Stimulated activated naive CD8-positive, alpha-beta T cell treated with anti-CD3 and anti-CD28 coated beads, Interleukin-15, amount 100 ng/mL, for 72 hours (primary cell): Measurements from ENCODE around the gene ELAVL1.
A peak's percentile ranks its signal among the peaks of the same experiment; 100 is the strongest.

Experiments used
- ATAC-seq: fragments of 150-1000 bp; cut with Tn5 transposase; 2 replicates; pipeline ENCODE4 v1.10.0; 2021; ENCODE audit warnings: mild to moderate bottlenecking, moderate library complexity
- DNase-seq, 2 donors: peaks; one replicate each; pipeline ENCODE4 v3.0.0; 2021 to 2022
- H3K27ac Mint-ChIP-seq, 2 donors: one replicate each; pipeline ENCODE4 v1.8.0; 2022; ENCODE audit warnings: mild to moderate bottlenecking in 2 of 2, mixed read lengths in 2 of 2, moderate library complexity in 2 of 2
- H3K27me3 Mint-ChIP-seq: one replicate; pipeline ENCODE4 v1.8.0; 2022; ENCODE audit warnings: mixed read lengths
- H3K4me1 Mint-ChIP-seq: one replicate; pipeline ENCODE4 v1.8.0; 2022; ENCODE audit warnings: mild to moderate bottlenecking, mixed read lengths
- H3K4me3 Mint-ChIP-seq, 2 donors: one replicate each; pipeline ENCODE4 v1.8.0; 2022; ENCODE audit warnings: mild to moderate bottlenecking in 2 of 2, mixed read lengths in 2 of 2, moderate library complexity in 1 of 2
- H3K9me3 Mint-ChIP-seq, 2 donors: one replicate each; pipeline ENCODE4 v1.8.0; 2022; ENCODE audit warnings: mixed read lengths in 2 of 2

Gene ELAVL1

GRCh38 chr19:7928741-7929701 lies 76.4 kb downstream of the ELAVL1 start:
- Mint-ChIP-seq H3K27ac (no peak overlapping the region), H3K4me3 (no peak overlapping the region), H3K27me3 (no peaks in the 10 kb centered on the region), H3K4me1 (peaks cover 57% of the 10 kb centered on the region), H3K9me3 (no peaks in the 10 kb centered on the region)
- ATAC-seq (peak; percentile 60), DNase-seq (peak; percentile 82 to 84)

DNA sequence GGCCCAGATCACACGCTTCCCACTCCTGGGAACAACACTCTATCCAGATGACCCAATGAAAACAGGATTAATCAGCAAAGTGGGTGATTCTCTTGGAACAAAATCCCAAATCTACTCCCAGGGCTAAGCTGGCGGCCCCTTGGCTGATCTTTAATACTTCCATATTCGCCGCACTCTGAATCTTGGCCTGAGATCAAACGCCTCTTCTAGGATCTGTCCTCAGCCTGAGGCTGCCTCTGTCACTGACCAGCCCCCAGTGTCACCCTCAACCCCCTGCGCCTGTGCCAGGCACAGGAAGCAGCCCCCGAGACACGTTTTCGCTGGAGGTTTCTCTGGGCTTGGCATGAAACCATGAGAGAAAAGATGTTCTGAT lies 77.1 kb downstream of the ELAVL1 start:
- no peak for DNase-seq
- ATAC-seq = no peak
- Mint-ChIP-seq H3K4me3 (peak overlapping the region in 1 of 2 donors; percentile 36), H3K9me3 (no peaks in the 10 kb centered on the region), H3K4me1 (peaks cover 61% of the 10 kb centered on the region), H3K27ac (no peak overlapping the region), H3K27me3 (no peaks in the 10 kb centered on the region)

DNA sequence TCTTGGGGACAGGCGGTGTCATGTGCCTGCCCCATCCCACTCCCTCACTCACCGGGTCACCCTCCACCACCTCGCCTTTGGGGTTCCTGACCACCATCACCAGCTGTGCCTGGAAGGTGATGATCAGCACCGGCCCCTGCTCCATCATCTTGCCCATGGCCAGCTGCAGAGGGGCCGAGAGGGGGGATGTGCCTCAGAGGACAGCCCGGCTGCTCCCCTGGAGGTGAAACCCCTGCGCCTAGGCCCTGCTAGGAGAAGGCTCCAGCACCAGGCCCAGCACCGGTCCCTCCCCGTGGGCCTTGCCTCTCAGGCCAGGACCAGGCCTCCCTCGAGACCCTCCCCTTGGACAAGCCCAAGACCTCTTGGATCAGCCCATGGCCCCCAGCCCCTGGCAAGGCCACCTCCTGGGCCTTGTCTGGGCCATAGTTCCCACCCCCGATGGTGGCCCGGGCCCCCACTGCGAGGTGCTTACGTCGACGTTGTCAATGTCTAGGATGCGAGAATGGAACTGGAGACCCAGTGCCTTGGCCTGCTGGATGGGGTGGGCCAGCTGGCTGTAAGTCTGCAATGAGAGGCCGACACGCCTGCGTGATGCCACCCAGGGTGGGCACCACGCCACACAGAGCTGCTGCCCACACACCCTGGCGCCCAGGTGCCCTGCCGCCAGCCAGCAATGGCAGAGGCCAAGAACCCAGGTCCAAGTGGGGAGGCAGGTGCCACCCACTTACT lies 77.7 kb downstream of the ELAVL1 start:
- Mint-ChIP-seq H3K9me3 (no peaks in the 10 kb centered on the region), H3K27me3 (no peaks in the 10 kb centered on the region), H3K4me3 (no peak overlapping the region), H3K4me1 (peaks cover 61% of the 10 kb centered on the region), H3K27ac (no peak overlapping the region)
- no peak for ATAC-seq
- DNase-seq = peak in 1 of 2 donors; percentile 21

GRCh38 chr19:7926727-7927604 lies 78.5 kb downstream of the ELAVL1 start:
- Mint-ChIP-seq H3K27me3 (no peaks in the 10 kb centered on the region), H3K9me3 (no peaks in the 10 kb centered on the region), H3K4me1 (peaks cover 64% of the 10 kb centered on the region), H3K4me3 (peak overlapping the region; percentile 71 to 80), H3K27ac (peak overlapping the region in 1 of 2 donors; percentile 63)
- ATAC-seq (no peak), DNase-seq (peak in 1 of 2 donors; percentile 14)

- Mint-ChIP-seq H3K4me1 (peaks cover 72% of the 10 kb centered on the region), H3K27me3 (no peaks in the 10 kb centered on the region), H3K9me3 (no peaks in the 10 kb centered on the region), H3K27ac (peak within 1 kb of the TSS in 1 of 2 donors; percentile 96), H3K4me3 (peak within 1 kb of the TSS; percentile 78 to 82)
- peak; percentile 66 to 72 for DNase-seq
- peak; percentile 55 for ATAC-seq
Observed at GRCh38 chr19:7926021-7926726, 79.3 kb downstream of the ELAVL1 start, which contains the start of gene CTXN1. Gene CTXN1 (minus strand): TSS chr19:7926135. CDS start chr19:7925538, 597 bp downstream.

DNA sequence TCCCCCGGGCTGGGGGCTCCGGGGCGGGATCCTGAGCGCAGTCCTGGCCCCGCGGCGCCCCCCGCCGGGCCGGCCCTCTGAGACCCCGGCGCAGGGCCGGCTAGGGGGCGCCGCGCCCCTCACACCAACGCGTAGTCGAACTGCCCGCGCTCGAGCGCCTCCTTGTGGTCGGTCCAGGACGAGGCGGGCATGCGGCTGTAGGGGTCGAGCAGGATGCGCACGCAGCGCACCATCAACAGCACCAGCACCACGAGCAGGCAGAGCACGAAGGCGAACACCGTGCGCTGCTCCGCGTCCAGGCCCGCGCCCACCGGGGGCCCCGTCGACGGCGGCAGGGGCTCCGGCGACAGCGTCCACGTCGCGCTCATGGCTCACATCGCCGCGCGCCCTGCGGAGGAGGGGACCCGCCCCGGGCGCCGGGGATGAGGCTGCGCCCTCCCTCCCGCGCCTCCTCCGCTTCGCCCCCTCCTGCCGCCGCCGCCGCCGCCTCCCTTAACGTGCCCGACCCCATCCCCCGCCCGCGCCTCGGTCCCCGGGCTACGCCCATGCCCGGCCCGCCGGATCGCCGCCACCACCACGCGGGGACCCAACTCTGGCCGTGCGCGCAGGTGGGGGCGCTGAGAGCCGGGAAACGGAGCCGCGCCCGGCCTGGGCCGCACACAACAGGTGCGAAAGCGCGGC lies 80.1 kb downstream of the ELAVL1 start:
- peak; percentile 85 to 87 for DNase-seq
- peak; percentile 62 for ATAC-seq
- Mint-ChIP-seq H3K27ac (peak overlapping the region in 1 of 2 donors; percentile 96), H3K9me3 (no peaks in the 10 kb centered on the region), H3K27me3 (no peaks in the 10 kb centered on the region), H3K4me3 (peak overlapping the region; percentile 78 to 82), H3K4me1 (peaks cover 71% of the 10 kb centered on the region)

GRCh38 chr19:7924651-7925170 lies 80.7 kb downstream of the ELAVL1 start:
- DNase-seq (no peak), ATAC-seq (no peak)
- peaks cover 71% of the 10 kb centered on the region for H3K4me1 Mint-ChIP-seq
- H3K9me3 Mint-ChIP-seq = no peaks in the 10 kb centered on the region
- H3K4me3 Mint-ChIP-seq = peak overlapping the region in 1 of 2 donors; percentile 46
- H3K27ac Mint-ChIP-seq = no peak overlapping the region
- peaks cover 4% of the 10 kb centered on the region for H3K27me3 Mint-ChIP-seq

DNA sequence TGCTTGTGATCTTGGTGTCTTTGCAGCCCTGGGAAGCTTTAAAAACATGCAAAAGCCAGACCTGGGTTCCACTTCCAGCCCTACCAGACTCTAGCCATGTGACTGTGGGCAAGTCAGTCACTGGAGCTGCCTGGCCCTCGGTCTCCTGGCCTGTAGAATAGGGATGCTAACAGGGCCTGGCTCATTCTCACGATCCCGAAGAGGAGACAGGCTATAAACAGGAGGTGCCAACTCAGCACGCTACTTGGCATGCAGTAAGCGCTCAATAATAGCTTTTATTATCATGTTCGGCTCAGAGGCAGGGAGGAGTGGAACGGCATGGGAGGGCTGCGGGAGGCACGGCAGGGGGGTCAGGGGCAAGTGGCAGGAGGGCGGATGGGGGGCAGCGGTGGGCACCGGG lies 81.2 kb downstream of the ELAVL1 start:
- Mint-ChIP-seq H3K4me1 (peaks cover 71% of the 10 kb centered on the region), H3K27ac (peak overlapping the region; percentile 54 to 65)
- ATAC-seq = no peak

DNA sequence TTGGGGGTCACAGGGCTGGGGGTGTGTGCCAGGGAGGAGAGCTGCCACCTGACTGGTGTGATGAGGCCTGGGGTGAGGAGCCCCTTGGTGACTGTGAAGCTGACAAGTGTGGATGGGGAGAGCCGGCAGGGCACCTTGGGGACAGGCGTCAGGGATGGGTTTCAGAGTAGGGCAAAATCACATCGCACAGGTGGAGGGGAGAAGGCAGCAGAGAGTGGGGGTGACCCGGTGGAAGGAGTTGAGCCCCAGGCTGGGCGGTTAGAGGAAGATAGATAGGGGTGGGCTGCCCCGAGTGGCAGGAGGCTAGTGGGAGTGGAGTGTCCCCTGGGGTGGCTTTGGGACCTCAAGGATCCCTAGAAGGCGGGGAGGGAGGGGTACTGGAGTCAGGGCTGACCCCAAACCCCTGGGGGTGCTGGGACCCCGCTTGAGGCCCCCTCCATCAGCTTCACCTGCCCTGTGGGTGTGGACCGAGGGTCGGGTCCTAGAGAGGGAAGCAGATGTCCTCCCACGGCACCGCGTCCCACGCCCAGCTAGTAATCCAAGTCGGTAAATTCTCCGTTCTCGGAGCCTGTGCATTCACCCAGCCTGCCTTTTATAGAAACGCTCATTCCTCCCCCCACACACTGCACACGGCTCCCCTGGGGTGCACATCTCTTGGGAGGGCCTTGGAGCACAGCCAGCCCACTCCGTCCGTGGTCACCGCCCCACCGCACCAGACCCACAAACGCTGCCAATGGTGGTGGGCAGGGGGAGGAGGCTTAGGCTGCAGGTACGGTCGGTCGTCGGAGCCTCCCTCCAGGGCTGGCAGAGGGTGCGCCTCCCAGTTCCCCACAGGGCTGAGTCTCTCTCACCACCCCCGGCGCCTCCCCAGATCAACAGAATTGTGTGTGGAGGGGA lies 81.9 kb downstream of the ELAVL1 start:
- Mint-ChIP-seq H3K27me3 (peaks cover 16% of the 10 kb centered on the region), H3K4me3 (no peak overlapping the region), H3K9me3 (no peaks in the 10 kb centered on the region), H3K4me1 (peaks cover 71% of the 10 kb centered on the region), H3K27ac (no peak overlapping the region)
- ATAC-seq (no peak), DNase-seq (no peak)

More for the DNA sequence above, 81.2 kb downstream of the ELAVL1 start:
- no peaks in the 10 kb centered on the region for H3K9me3 Mint-ChIP-seq
- DNase-seq = no peak
- H3K4me3 Mint-ChIP-seq = peak overlapping the region; percentile 24 to 44
- peaks cover 9% of the 10 kb centered on the region for H3K27me3 Mint-ChIP-seq

GRCh38 chr19:7922836-7923195 lies 82.6 kb downstream of the ELAVL1 start:
- ATAC-seq (no peak), DNase-seq (no peak)
- peaks cover 71% of the 10 kb centered on the region for H3K4me1 Mint-ChIP-seq
- peaks cover 23% of the 10 kb centered on the region for H3K27me3 Mint-ChIP-seq
- no peaks in the 10 kb centered on the region for H3K9me3 Mint-ChIP-seq
- no peak overlapping the region for H3K27ac Mint-ChIP-seq
- no peak overlapping the region for H3K4me3 Mint-ChIP-seq

- DNase-seq = no peak
- peaks cover 73% of the 10 kb centered on the region for H3K4me1 Mint-ChIP-seq
- H3K27ac Mint-ChIP-seq = peak overlapping the region in 1 of 2 donors; percentile 54
- H3K9me3 Mint-ChIP-seq = no peaks in the 10 kb centered on the region
- no peak for ATAC-seq
- H3K27me3 Mint-ChIP-seq = peaks cover 29% of the 10 kb centered on the region
- H3K4me3 Mint-ChIP-seq = peak overlapping the region in 1 of 2 donors; percentile 44
Observed at GRCh38 chr19:7921967-7922835, 83.2 kb downstream of the ELAVL1 start.

DNA sequence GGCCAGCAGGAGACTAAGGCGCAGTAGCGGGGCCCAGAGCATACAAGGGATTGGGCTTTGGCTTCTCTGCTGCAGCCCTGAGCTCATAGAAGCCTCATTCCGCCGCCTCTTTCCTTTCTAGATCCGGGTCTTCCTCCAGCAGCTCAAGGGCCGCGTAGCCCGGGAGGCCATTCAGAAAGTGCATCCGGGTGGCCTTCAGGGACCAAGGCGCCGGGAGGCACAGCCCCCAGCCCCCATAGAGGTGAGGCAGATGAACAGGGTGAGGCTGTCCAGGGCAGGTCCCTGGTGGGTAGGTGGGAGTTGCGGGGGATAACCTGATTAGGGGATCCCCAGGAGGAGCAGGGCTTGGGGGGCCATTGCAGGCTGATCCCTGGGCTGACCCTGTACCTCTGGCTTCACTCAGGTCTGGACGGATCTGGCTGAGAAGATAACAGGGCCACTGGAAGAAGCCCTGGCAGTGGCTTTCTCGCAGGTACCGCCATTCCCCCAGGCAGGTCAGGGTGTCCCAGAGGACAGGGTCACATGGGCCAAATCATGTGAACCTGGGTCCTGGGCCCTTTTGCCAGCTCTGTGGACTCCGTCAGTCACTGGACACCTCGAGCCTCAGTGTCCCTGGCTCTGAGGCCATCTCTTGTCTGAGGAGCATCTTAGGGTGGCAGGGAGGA lies 84.0 kb downstream of the ELAVL1 start:
- Mint-ChIP-seq H3K9me3 (no peaks in the 10 kb centered on the region), H3K4me1 (peaks cover 74% of the 10 kb centered on the region), H3K27ac (peak overlapping the region in 1 of 2 donors; percentile 67), H3K27me3 (peaks cover 36% of the 10 kb centered on the region), H3K4me3 (peak overlapping the region; percentile 84 to 93)
- ATAC-seq (no peak), DNase-seq (no peak)
